GM18870 (cell line): ENCODE results near the gene MASP1.
"Not testable (repeated sequence)": the region's sequence is repeated elsewhere in the genome, so short reads cannot be mapped to it uniquely, and the experiment has no call there.

Experiments used
- ATAC-seq: cut with Tn5 transposase; IDR thresholded peaks from one replicate; pipeline ENCODE4 v1.9.1; 2021; ENCODE audit warnings: moderate library complexity; ENCODE audit not compliant: unreplicated experiment

Gene MASP1

DNA sequence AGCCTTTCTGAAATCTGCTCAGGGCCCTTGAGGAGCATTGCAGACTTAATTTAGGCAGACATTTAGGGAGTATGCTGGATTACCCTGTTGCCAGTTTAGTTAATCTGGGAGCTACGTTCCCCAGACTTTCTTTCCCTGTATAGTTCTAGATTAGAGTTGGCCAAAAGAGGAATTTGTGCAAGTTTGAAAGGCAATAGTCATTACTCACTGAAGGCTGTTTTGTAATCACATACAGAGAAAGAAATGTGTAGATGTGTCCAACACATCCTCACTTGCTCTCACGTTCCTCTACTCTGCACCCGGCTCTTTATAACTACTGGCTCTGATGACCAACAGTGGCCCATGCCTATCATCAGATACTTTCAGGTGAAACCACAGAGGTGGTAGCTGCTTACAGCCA is 24.2 kb downstream of the MASP1 start:
- ATAC-seq, result no peak

DNA sequence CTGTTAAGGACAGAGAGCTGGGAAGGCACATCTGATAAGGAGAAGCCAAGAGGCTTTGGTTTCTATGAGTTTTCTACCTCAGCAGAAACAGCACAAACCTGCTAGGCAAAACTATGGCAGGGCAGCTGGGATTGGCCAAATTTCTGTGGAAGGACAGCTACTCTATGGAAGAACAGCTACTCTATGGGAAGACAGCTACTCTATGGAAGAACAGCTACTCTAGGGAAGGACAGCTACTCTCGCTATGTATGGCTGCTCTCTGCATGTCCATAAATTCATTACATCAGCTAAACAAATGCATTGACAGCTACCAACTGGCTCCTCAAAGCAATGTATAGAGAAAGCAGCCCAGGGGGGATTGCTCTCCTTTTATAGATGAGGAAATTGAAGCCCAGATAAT is 24.8 kb downstream of the MASP1 start:
- ATAC-seq, result no peak

DNA sequence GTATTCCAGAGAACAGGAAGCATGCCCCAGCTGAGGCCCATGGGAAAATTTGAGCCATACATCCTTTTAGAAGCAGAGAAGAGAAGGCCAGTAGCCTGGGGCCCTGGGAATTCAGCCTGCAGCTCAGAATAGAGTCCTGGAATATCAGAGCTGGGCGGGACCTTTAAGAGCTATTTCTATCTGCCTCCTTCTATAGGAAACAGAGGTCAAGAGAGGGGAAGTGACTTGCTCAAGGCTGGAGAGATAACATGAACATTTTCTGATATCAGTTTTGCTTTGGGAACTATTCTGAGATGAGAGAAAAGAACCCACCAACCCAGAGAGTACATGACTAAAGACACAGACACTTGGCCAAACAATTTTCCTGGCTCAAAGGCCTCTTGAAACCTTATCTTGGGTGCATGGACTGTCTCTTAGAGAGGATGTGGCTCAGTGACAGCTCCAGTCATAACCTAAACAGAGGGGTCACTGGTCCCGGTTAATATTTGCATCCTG is 26.0 kb downstream of the MASP1 start:
- no peak for ATAC-seq

DNA sequence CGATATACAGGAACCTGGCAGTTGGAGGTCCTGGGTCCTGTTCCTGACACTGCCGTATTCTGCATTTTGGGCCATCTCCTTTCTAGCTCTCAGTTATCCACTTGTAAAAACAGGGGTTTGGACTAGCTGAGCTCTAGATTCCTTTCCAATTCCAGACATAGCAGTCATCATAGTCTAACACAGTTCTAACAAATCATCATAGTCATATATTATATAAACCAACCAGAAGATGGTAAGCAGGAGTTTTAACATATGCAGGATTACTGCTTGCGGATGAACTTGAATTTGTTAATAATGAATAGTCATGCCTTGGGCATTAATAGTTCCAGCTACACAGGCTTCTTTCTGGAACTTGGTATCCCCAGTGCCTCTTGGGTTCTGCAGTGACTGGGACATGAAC is 26.6 kb downstream of the MASP1 start:
- no peak for ATAC-seq

DNA sequence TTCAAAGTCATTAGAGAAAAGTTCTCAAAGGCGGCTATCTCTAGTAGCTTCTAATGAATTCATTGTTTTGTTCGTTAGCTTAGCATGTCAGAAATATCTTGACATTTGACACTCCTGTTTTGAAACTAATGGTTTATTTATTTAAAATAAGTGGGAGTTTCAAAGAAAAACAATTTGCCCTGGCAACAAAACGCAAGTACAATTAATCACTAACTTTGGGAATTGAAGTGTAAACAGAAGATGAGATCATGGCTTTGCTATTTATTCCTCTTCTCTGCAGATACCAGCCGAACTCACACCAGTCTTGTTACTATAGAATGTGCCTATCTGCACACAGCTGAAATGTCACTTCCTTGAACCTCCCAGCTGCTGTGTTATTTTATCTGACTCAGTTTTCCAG is 27.5 kb downstream of the MASP1 start:
- ATAC-seq, result no peak

DNA sequence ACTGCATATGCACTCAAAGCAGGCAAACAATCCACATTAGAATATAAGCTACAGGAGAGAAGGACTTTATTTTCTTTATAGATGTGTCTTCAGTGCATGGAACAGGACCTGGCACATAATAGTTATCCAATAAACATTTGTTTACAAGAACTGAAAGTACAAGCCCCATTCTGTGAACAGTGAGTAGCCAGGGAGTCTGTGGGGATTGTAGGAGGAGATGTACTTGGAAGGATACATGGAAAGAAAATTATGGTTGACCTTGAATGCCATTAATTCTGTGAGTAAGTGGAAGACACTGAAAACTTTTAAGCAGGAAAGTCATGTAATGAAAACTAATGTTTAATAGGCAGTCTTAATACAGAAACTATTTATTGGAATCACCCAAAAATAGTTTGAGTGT is 28.3 kb downstream of the MASP1 start:
- ATAC-seq, result no peak

DNA sequence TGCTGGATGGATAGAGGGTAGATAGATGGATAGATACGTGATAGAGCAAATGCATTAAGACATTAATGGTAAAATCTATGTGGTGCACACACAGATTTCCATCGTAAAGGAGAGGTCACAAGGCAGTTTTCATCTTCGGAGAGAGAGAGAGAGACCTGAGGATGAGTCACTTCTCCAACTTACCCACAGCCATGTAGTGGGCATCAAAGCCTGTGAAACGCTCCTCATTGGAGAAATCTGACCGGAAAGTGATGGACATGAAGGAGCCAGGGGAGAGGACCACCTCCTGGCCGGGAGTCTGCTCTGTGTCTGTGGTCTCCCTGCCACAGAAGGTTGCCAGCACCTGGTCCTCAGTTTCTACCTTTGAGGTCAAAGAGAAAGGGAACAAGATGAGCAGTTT is 29.2 kb downstream of the MASP1 start:
- ATAC-seq, result no peak

DNA sequence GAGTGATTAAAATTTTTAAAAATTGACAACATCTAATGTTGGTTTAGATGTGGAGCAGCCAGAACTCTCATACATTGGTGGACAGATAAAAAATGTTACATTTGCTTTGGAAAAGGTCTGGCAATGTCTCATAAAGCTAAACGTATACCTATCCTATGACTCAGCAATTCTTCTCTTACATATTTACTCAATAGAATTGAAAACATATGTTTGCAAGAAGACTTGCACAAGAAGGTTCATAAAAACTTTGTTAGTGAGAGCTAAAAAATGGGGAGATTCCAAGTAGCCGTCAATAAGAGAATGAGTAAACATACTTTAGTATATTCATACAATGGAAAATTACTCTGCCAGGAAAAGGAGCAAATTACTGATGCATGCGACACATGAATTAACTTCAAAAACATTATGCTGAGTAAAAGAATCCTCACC is 30.0 kb downstream of the MASP1 start:
- ATAC-seq, result no peak

DNA sequence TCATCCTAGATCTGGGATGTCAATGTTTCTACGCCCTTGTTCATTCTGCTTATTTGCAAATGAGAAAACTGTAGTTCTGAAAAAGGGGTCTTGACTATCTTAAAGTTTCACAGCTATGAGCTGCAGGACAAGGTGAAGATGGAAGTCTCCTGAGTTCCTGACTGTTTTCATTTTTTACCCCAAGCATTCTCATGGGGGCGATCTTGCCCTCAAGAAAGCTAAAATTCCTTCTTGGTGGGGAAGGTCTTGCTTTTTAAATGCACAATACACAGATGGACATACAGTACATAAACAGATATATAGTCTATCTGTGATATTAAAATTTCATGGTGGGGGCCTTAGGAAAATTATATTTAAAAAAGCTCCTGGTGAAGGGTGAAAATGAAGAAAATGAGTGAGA is 32.4 kb downstream of the MASP1 start:
- ATAC-seq, result no peak

DNA sequence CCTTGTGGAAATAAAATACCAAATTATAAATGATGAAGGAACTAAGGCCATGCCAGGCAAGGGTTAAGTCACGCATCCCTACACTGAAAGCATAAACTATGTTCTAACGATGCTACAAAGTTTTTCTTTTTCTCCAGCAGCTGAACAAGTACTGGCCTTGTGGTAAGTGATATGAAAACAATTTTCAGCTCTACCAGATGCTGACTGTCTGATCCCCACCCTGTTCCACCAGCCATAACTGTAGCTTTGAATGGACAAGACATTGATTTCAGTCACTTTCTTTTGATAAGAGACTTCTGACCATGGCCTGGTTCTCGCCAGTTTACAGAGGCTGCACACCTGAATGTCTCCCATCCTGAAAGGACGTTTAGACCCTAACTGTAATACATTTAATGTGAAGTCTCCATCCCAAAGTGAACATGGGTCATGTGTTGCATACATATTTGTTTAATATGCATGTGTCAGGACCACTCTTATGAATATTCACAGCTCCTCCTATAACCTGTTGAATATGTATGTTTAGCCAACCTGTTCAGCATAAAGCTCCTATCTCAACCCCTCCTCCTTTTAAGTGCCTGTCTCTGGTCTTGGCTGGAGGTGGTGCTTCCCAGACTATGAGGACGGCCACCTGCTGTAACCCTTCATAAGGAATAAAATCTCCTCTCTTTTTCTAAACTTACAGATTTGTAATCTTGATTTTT is 33.4 kb downstream of the MASP1 start:
- no peak for ATAC-seq

DNA sequence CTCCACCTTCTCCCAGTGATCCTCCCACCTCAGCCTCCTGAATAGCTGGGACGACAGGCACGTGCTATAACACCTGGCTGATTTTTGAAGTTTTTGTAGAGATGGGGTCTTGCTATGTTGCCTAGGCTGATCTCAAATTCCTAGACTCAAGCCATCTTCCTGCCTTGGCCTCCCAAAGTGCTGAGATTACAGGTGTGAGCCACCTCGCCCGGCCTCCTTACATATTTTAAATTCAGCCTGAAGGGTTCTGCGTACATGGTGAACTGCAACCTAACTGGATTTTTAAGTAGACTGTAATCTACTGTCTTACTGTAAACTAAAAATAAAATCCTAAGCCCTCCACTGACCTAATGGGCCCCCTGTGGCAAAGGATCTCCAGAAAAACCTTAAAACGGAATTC is 34.1 kb downstream of the MASP1 start:
- no peak for ATAC-seq

DNA sequence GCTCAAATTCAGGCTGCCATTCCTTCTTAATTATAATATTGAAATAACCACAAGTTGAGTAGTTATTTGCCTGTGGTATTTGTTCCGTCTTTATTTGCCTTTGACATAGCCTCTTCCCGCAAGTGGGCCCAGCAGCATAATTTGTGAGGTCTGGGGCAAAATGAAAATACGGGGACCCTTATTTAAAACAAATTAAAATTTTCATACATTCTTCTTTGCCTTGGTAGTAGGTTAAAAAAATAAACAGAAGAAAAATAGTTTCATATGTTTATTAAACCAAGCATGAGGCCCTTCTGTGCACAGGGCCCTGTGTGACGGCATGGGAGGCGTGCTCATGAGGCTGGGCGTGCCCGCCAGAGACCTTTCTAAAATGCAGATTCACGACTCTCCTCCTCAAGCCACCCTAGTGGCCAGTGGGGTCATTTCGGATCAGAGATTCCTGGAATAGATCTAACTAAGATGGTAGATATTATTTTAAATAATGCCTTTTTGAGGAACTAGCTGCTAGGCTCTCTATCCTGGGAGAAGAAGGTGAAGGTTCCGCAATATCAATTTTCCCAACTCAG is 35.4 kb downstream of the MASP1 start:
- no peak for ATAC-seq

DNA sequence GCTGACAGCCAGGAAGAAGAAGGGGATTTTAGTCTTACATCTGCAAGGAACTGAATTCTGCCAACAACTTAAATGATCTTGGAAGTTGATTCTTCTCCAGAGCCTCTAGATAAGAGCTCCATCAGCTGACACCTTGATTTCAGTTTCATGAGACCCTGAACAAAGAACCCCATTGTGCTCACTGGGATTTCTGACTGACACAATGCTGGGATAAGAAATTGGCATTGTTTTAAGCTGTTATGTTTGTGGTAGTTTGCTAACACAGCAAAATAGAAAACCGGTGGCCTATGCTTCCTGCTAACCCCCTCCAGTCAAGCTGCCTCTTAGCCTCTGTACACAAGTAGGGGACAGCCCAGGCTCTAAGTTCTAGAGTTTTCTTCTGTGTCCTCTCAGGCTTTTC is 36.2 kb downstream of the MASP1 start:
- ATAC-seq, result no peak

DNA sequence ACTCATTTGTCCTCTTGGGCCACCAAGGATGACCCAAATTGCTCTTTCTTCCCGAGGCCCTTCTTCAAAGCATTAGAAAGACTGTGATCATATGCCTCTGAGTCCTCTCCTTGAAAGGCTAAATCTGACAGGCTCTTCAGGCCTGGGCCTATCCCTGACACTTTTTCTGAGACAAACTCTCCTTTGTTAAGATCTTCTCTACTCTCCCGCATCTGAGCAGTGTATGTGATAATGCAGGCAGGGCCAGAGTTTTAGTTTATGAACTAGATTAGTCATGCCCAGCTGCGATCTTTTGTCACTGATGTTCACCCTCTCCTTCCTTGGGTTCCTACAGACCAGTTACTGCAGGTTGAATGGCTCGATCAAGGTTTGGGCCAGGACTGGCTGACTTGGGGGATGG is 39.2 kb downstream of the MASP1 start:
- ATAC-seq, result no peak

DNA sequence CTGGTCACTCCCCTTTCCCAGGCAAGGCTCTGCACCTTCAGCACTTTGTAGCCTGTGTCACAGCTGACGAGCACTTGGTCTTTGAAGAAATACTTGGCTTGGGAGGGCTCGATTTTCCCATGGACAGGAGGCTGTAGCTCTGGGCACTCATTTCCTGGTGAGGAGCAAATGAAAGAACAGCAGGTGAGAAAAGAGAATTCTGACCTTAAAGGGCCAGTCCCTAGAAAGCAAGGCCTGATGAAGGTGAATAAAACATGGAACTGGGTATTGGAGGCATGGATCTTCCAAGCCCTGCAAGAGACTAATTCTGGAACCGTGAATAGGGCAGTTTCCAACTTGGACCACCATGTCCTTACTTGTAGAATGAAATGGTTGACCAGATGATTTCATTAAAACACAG is 39.9 kb downstream of the MASP1 start:
- no peak for ATAC-seq

DNA sequence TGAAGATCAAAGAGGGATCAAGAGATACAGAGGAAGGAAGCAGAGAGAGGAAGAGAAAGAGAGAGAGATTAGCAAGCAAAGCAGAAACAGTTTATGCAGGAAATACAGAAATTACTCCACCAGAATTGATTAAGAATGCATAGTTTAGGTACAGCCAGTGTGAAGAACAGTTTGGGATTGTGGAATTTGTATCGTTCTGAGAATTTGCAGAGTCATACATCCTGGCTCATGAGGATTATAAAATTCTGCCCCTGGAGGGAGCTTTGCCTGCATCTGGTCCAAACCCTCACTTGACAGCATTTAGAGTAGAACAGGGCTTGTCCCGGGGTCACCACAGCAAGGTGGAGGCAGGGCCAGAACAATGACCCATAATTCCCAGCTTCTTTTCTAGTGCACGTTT is 44.1 kb downstream of the MASP1 start:
- ATAC-seq, result no peak

DNA sequence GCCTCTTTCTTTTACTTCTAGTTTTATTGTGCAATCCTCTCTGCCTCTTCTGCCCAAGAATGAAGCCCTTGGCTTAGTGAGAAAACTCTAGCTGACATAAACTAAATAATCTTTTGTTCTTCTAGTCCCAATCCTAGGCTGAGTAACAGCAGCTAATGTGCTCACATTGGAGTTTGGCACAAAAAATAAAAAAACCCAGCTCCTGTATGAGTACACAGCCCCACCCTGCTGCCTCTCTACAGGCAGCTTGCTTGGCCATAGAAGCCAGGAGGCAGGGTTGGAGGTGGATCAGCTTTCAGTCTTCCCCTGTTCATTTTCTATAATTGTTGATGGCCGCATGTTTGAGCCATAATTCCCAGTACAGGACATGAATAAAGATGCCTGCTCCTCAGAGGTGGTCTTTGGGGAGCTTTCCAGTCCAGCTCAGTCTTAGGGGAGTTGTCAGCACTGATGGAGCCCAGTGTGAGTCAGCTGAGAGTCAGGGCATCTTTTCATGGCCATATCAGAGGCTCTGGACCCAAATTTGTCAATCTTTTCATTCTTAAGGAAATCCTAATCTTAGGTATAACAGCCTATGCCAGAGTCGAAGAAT is 47.5 kb downstream of the MASP1 start:
- no peak for ATAC-seq

DNA sequence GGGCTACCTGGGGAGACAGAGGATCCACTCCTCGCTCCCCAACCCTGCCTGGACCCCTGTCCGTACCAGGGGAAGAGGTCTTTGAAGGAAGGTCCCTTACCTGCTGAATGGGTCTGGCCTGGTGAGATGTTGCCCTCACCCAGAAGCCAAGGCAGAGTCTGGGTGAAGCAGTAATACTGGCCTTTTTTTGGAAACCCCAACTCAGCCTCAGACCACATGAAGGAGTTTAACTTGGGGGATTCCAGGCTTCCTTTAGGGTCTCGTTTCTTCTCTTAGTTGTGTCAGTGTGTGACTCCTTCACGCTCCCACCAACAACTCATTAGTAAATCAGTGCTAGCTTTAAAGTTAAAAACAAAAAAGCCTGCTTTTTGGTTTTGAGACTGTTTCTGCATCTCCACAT is 48.6 kb downstream of the MASP1 start:
- ATAC-seq, result no peak

DNA sequence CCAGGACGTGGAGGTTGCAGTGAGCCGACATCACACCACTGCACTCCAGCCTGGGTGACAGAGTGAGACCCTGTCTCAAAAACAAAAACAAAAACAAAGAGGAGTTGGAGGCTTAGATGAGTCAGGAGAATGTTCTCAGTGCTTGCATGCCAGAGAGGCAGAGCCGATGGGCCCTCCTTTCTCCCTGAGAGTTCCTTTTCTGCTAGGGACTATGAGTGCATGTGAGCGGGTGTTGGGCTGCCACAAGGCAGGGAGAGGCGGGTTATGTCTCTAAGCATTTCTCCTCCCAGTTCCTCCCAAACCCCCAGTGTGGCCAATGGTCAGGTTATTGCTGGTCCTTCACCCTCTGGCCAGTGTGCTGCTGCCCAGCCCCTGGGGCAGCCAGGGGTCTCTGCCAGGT is 49.1 kb downstream of the MASP1 start:
- no peak for ATAC-seq

DNA sequence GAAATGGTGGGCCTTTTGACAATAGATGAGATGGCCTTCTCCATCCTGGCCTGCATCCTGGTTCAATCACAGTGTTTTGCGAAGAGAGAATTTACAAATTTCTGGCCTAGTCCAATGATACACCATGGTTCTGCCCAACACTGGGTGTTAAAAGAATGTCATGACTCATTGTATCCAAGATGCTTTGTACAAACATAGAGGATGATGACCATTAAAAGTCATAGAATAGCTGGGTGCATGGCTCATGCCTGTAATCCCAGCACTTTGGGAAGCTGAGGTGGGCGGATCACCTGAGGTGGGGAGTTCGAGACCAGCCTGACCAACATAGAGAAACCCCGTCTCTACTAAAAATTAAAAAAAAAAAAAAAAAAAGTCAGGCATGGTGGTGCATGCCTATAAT is 52.7 kb downstream of the MASP1 start:
- not testable (repeated sequence) for ATAC-seq

DNA sequence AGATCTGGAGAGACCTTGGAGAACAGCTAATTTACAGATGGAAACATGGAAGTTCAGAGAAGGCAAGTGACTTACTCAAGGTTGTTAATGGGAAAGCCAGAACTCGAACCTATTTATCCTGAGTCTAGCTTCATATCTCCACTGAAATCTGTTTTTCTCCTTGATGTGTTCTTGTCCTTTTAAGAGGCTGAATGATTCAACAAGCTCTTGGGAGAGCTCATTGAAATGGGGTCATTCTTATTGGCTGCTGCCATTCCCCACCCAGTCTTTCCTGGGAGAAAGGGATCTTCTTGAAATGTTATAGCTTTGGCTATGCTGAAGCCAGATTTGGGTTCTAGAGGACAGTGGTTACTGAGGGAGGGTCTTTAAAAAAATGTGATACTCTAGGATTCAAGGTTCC is 53.3 kb downstream of the MASP1 start:
- no peak for ATAC-seq

DNA sequence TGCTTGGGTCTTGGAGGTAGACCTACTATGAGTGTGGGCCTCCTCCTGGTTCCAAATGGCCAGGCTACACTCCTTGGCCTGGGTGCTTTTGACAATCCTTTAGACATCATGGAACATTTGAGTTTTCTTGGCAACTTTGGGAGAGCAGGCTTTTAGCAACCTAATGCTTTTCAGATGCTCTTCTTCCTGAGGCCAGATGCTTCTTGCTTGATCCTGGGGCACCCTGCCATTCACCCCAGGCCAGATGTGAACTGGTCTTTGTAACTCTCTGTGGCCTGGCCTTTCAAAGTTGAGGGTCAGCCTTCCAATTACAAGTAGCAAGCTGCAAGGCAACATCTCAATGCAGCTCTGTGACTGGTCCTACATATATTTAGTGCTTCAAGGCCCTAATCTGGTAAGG is 53.8 kb downstream of the MASP1 start:
- no peak for ATAC-seq

DNA sequence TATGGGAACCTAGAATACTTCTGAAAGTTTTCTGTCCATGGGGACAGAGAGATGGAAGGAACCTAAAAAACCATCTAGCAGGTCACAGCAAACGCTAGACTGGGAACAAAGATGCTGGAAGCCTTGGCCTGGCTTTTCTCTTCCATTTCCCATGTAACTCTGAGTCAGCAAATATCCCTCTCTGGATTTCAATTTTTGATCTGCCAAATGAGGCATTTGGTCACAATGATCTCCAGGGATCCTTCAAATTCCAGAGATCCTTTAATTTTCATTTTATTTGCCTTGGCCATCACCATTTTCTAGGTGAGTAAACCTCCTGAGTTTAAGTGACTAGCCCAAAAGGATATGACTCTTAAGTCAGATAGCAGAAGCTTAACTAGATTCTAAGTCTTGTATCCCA is 54.6 kb downstream of the MASP1 start:
- ATAC-seq, result no peak
